ENCODE measurements around the gene LRRC1.

DNA sequence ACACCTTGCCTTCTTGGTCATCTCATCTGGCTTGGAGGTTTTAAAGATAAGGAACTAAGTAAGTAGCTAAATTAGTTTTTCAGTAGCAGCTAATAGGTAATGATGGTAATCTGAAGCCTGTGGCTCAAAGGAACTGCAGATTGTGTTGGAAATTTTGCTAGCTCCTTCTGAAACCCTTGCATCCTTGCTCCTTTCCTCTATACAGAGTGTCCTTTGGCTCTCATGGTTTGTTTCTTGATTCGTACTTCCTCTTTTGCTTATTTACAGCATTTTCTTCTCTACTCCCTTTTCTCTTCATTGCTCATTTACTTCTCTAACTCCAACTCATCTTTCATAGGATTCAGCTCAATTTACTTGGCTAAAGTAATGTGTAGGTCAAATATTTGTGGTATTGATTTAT lies 19.0 kb downstream of the LRRC1 start:
- TF ChIP-seq, protein P1, sequence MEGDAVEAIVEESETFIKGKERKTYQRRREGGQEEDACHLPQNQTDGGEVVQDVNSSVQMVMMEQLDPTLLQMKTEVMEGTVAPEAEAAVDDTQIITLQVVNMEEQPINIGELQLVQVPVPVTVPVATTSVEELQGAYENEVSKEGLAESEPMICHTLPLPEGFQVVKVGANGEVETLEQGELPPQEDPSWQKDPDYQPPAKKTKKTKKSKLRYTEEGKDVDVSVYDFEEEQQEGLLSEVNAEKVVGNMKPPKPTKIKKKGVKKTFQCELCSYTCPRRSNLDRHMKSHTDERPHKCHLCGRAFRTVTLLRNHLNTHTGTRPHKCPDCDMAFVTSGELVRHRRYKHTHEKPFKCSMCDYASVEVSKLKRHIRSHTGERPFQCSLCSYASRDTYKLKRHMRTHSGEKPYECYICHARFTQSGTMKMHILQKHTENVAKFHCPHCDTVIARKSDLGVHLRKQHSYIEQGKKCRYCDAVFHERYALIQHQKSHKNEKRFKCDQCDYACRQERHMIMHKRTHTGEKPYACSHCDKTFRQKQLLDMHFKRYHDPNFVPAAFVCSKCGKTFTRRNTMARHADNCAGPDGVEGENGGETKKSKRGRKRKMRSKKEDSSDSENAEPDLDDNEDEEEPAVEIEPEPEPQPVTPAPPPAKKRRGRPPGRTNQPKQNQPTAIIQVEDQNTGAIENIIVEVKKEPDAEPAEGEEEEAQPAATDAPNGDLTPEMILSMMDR (IDR thresholded peaks at IDR 0.05) = no peak
- TF ChIP-seq EP300 (IDR thresholded peaks at IDR 0.05) = no peak
